ENCODE results near the gene CDC42BPA.

DNA sequence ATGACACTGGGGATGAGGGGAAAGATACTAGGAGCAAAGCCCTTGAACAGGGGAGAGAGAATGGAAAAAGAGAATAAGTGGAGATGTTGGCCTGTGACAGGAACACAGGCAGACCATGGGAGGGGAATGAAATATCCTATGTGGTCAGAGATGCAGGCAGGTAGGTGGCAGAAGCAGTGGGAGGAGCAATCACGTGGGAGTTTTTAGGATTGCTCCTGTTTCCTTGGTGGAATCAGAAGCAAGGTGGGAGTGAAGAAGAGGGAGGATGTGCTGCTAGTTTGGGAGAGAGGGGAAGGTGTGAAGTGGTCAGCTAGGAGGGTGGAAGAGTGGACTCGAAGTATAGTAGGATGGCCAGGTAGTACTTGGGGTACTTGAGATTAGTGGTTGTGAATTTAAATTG is 46.4 kb upstream of the CDC42BPA start:
- TF ChIP-seq, protein P1, sequence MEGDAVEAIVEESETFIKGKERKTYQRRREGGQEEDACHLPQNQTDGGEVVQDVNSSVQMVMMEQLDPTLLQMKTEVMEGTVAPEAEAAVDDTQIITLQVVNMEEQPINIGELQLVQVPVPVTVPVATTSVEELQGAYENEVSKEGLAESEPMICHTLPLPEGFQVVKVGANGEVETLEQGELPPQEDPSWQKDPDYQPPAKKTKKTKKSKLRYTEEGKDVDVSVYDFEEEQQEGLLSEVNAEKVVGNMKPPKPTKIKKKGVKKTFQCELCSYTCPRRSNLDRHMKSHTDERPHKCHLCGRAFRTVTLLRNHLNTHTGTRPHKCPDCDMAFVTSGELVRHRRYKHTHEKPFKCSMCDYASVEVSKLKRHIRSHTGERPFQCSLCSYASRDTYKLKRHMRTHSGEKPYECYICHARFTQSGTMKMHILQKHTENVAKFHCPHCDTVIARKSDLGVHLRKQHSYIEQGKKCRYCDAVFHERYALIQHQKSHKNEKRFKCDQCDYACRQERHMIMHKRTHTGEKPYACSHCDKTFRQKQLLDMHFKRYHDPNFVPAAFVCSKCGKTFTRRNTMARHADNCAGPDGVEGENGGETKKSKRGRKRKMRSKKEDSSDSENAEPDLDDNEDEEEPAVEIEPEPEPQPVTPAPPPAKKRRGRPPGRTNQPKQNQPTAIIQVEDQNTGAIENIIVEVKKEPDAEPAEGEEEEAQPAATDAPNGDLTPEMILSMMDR (conservative IDR thresholded peaks at IDR 0.05; ENCODE audit: low read depth, low read length) = no peak
- TF ChIP-seq EZH2 (IDR thresholded peaks at IDR 0.05; ENCODE audit: low read length, unreplicated experiment) = no peak
